GM12874 (cell line): ENCODE results near the gene ADM5.

Experiments used
- TF ChIP-seq, protein P1 (sequence below): IDR thresholded peaks from 2 replicates; pipeline ENCODE4 v1.5.1; 2011; ENCODE audit warnings: low read depth, mild to moderate bottlenecking, control low read depth, low read length, moderate library complexity; ENCODE audit not compliant: insufficient read depth

Gene ADM5

DNA sequence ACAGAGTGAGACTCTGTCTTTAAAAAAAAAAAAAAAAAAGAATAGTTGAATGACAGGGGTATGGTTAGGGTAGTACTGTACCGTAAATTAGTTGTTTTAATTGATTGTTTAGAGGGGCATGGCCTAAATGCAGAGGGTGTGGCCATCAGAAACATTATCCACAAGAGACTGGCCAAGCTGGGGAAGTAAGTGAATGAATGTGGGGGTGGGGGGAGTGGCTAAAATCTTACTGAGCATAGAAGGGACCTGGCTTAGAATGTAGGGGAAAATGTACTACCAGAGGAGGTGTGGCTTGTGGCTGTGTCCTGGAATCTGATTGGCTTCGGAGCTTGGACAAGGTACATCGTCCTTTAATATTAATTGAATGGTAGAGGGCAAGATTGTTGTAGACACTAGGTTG is 19.9 kb upstream of the ADM5 start:
- TF ChIP-seq, protein P1, sequence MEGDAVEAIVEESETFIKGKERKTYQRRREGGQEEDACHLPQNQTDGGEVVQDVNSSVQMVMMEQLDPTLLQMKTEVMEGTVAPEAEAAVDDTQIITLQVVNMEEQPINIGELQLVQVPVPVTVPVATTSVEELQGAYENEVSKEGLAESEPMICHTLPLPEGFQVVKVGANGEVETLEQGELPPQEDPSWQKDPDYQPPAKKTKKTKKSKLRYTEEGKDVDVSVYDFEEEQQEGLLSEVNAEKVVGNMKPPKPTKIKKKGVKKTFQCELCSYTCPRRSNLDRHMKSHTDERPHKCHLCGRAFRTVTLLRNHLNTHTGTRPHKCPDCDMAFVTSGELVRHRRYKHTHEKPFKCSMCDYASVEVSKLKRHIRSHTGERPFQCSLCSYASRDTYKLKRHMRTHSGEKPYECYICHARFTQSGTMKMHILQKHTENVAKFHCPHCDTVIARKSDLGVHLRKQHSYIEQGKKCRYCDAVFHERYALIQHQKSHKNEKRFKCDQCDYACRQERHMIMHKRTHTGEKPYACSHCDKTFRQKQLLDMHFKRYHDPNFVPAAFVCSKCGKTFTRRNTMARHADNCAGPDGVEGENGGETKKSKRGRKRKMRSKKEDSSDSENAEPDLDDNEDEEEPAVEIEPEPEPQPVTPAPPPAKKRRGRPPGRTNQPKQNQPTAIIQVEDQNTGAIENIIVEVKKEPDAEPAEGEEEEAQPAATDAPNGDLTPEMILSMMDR: no peak

DNA sequence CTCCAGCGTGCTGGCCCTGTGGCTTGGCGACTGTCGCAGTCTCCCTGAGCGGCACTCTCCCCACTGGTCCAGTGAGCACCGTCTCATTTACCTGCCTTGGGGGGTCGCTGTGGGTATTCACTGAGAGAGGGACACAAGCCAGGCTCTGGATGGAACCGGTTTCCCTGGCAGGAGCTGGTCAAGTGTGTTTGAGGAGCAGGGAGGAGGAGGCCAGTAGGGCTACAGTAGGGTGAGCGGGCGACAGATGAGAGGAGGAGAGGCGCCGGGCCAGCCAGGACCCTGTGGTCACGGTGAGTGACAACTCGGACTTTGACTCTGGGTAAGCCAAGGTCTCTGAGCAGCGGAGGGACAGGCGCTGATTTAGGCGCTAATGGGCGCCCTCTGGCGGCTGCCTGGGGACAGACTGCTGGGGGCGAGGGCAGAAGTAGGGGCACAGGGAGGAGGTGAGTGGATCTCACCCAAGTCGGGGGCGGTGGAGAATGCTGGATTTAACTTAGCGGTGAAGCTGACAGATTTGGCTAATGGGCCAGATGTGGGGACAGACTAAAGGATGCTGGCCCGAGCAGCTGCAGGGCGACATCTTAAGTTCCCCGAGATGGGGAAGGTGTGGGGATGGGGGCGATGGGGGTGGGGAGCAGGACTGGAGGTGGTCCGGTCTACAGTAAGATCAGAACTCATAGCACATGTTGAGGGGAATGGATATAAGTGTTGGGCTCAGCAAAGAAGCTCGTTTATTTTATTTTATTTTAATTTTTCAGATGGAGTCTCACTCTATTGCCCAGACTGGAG is 17.1 kb upstream of the ADM5 start:
- TF ChIP-seq, protein P1: peak; percentile 97

- TF ChIP-seq, protein P1: no peak
These were observed 13.1 kb upstream of the ADM5 start for GRCh38 chr19:49676136-49676783.

- TF ChIP-seq, protein P1: no peak
These were observed 12.6 kb upstream of the ADM5 start for GRCh38 chr19:49676784-49677230.

DNA sequence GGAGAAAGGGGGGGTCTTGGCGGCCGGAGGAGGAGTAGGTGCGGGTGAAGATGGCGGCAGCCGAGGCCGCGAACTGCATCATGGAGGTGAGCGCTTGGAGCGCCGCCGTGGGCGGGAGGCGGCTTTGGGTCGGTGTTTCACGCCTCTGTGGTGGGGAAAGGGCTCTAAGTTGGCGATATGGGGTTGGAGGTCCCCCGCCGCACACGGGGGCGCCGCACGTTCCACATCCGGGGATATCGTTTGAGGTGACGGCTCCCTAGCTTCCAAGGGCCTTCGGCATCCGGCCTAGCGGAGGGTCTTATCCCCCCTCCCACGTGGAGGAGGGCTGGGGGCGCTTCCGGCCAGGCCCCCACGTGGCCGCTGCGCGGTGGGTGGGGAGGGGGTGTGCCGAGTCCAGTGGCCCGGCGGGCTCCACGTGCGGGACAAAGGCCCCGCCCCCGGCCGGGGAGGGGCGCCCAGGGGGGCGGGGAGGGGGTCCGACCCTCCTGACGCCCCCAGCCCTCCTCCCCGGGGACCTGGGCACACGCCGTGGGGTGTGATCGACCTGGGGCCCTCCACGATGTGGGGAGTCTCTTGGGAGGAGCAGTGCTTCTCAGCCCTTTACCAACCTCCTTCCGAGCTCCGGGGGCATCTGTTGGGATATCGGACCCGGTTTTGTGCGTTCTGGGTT is 12.0 kb upstream of the ADM5 start, which contains the start of gene PRMT1:
Gene PRMT1, plus strand, starts transcription at position 41 of the 670 bp plus-strand sequence. Its CDS starts 10 bp downstream, at position 51.
- TF ChIP-seq, protein P1: no peak

DNA sequence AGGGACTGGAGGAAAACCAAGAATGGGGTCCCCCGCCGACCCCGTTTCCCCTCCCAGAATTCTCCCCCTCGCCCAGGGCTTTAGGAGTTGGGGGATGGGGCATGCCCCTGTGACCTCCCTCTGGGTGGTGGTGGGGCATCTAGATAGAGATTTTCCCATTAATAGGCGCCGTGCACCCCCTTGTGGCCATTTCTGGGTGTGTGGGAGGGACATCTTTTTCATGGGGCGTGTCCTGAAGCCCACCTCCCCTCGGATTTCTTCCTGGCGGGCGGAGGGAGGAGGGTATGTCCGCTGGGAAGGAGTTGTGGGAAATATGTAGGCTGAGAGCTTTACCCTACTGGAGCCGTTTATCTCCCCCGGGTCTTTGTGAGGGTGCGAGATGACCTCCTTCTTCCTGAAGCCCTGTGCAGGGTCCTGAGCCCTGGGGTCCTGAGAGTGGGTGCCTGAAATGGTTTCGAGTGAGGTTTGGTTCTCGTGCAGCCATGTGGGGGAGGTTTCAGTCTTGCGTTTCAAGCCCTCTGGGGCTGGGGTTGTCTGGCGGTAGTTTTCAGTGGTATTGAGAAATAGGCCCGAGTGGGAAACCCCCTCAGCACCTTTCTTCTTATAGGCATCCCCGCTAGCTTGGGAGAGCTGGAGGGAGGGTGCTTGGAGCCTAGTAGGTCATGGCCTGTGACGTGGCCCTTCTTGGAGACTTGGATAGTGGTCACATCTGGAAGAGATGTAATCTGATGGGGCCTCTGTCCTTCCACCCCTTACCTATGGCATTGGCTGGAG is 11.3 kb upstream of the ADM5 start:
- TF ChIP-seq, protein P1: peak; percentile 61
